ENCODE measurements around the gene MAPKAPK2. TPM values are rescaled to one million over a fixed set of nuclear protein-coding genes. Genes with fewer than 3 reads are reported as not detected.

The MAPKAPK2 gene
- total RNA-seq, 8 experiments from 2014 or later, result 29.4 to 120 (median 43.5) TPM

DNA sequence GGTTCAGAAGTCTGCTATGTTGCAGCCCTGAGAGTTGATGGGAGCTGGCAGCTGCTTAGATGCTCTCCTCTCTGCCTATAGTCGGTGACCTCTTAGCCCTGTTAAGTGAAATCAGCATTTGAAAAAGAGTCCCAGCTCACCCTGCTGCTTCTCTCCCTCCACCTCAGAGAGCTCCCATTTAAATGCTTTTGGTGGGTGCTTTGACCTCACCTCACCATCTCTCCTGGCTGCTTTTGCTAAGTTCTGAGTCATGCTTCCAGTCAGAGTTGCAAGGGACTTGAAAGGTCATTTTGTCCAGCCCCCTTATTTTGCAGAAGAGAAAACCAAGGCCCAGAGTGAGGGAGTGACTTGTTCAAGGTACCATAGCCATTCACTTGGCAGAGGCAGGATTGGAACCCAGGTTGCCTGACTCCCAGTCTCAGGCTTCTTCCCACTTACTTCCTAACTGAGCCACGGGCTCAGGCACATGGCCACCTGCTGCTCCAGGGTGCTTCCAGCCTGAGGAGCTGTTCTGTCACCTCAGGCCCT is 3.3 kb downstream of the MAPKAPK2 start:
- H3K27ac ChIP-seq, result no peak overlapping the region
- no peak for ATAC-seq (replicated peaks in 6 of 8)
- in situ Hi-C loops (cut with MboI; ENCODE audit: low pct_unique_long_range_greater_than_20kb in 2 of 9, low sequenced_read_pairs in 9 of 9, unreplicated experiment in 9 of 9), result no loop called here
- H3K4me1 ChIP-seq (replicated peaks in 1 of 2), result peaks cover 46 to 48% of the 10 kb centered on the region in 2 donors
- 5 to 100% (median 29%) methylated on average over 1 to 2 of the region's 2 CpGs; no CpG with 5 or more reads in 5 of the 10 experiments for WGBS, 10 experiments
- peak overlapping the region in 4 of 5 donors; percentile 84 to 96 (median 90) for H3K4me3 ChIP-seq

DNA sequence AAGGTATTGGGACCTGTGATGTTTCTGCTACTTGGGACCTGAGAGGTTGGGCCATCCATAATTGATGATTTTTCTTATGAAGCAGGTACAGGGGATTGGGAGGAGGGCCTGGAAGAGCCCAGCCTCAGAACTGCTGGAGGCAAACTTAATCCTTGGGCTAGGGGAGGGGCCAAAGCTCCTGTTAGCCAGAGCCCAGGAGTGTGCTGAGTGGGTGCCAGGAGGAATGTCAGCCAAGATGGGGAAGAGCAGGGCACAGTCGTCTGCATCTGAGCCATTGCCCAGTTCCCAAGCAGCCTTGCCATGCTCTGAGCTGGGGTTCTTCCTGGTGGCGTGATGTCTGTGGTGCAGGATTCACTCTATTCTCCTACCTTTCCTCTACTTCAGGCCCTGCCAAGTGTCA is 5.8 kb downstream of the MAPKAPK2 start:
- Histone ChIP-seq H3K27ac (no peak overlapping the region), H3K4me1 (replicated peaks in 1 of 2) (peaks cover 53 to 71% of the 10 kb centered on the region in 2 donors), H3K4me3 (no peak overlapping the region)
- WGBS, 10 experiments, result 64 to 100% (median 90%) methylated on average over 1 to 2 of the region's 2 CpGs; no CpG with 5 or more reads in 6 of the 10 experiments
- ATAC-seq (replicated peaks in 6 of 8), result no peak
- in situ Hi-C loops (cut with MboI; ENCODE audit: low pct_unique_long_range_greater_than_20kb in 2 of 9, low sequenced_read_pairs in 9 of 9, unreplicated experiment in 9 of 9), result no loop called here

- in situ Hi-C loops (cut with MboI; ENCODE audit: low pct_unique_long_range_greater_than_20kb in 2 of 9, low sequenced_read_pairs in 9 of 9, unreplicated experiment in 9 of 9), result no loop called here
- H3K4me1 ChIP-seq (replicated peaks in 1 of 2), result peaks cover 51 to 68% of the 10 kb centered on the region in 2 donors
- H3K4me3 ChIP-seq, result no peak overlapping the region
- no peak overlapping the region for H3K27ac ChIP-seq
- 37 to 100% (median 38%) methylated on average over 1 to 7 of the region's 8 CpGs; no CpG with 5 or more reads in 5 of the 10 experiments for WGBS, 10 experiments
- peak in 2 of 8 experiments; percentile 12 to 46 for ATAC-seq (replicated peaks in 6 of 8)
Observed at GRCh38 chr1:206691604-206692003, 6.9 kb downstream of the MAPKAPK2 start.

- H3K27ac ChIP-seq, result no peak overlapping the region
- 57 to 100% (median 81%) methylated on average over 1 to 8 of the region's 10 CpGs; no CpG with 5 or more reads in 1 of the 10 experiments for WGBS, 10 experiments
- in situ Hi-C loops (cut with MboI; ENCODE audit: low pct_unique_long_range_greater_than_20kb in 2 of 9, low sequenced_read_pairs in 9 of 9, unreplicated experiment in 9 of 9), result no loop called here
- peaks cover 36 to 54% of the 10 kb centered on the region in 2 donors for H3K4me1 ChIP-seq (replicated peaks in 1 of 2)
- ATAC-seq (replicated peaks in 6 of 8), result peak; percentile 4 to 72 (median 20)
- H3K4me3 ChIP-seq, result no peak overlapping the region
Observed at GRCh38 chr1:206693029-206693428, 8.3 kb downstream of the MAPKAPK2 start.

GRCh38 chr1:206693592-206693991 is 8.9 kb downstream of the MAPKAPK2 start:
- no peak overlapping the region for H3K4me3 ChIP-seq
- 43 to 100% (median 95%) methylated on average over 1 to 7 of the region's 7 CpGs; no CpG with 5 or more reads in 3 of the 10 experiments for WGBS, 10 experiments
- H3K4me1 ChIP-seq (replicated peaks in 1 of 2), result peaks cover 31 to 48% of the 10 kb centered on the region in 2 donors
- in situ Hi-C loops (cut with MboI; ENCODE audit: low pct_unique_long_range_greater_than_20kb in 2 of 9, low sequenced_read_pairs in 9 of 9, unreplicated experiment in 9 of 9), result no loop called here
- ATAC-seq (replicated peaks in 6 of 8), result peak in 6 of 8 experiments; percentile 3 to 68 (median 32)
- no peak overlapping the region for H3K27ac ChIP-seq

- Histone ChIP-seq H3K4me3 (no peak overlapping the region), H3K4me1 (replicated peaks in 1 of 2) (peaks cover 23 to 40% of the 10 kb centered on the region in 2 donors), H3K27ac (no peak overlapping the region)
- in situ Hi-C loops (cut with MboI; ENCODE audit: low pct_unique_long_range_greater_than_20kb in 2 of 9, low sequenced_read_pairs in 9 of 9, unreplicated experiment in 9 of 9), result no loop called here
- ATAC-seq (replicated peaks in 6 of 8), result peak in 2 of 8 experiments; percentile 6 to 17
- WGBS, 10 experiments, result 48 to 100% (median 90%) methylated on average over 1 to 10 of the region's 11 CpGs; no CpG with 5 or more reads in 1 of the 10 experiments
Observed at GRCh38 chr1:206694171-206695124, 9.7 kb downstream of the MAPKAPK2 start.

DNA sequence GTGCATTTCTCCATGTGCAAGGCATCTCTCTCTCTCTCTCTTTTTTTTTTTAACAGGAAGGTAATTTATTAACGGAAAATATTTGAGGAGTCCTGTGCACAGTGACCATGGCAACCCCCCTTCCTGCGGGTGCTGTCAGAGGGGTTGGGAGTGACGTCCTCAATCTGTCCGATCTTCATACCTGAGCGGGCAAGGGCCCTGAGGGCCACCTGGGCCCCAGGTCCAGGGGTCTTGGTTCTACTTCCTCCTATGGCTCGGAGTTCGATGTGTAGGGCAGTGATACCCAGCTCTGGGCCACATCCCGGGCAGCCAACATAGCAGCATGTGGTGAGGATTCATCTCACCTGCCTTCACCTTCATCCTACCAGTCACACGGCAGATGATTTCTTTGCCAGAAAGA is 11.0 kb downstream of the MAPKAPK2 start:
- H3K27ac ChIP-seq, result no peak overlapping the region
- no peak for ATAC-seq (replicated peaks in 6 of 8)
- 80 to 100% (median 94%) methylated on average over 1 to 9 of the region's 9 CpGs; no CpG with 5 or more reads in 1 of the 10 experiments for WGBS, 10 experiments
- peaks cover 29 to 47% of the 10 kb centered on the region in 2 donors for H3K4me1 ChIP-seq (replicated peaks in 1 of 2)
- in situ Hi-C loops (cut with MboI; ENCODE audit: low pct_unique_long_range_greater_than_20kb in 2 of 9, low sequenced_read_pairs in 9 of 9, unreplicated experiment in 9 of 9), result no loop called here
- H3K4me3 ChIP-seq, result no peak overlapping the region

GRCh38 chr1:206696812-206697585 is 12.3 kb downstream of the MAPKAPK2 start:
- Histone ChIP-seq H3K4me1 (replicated peaks in 1 of 2) (peaks cover 23 to 42% of the 10 kb centered on the region in 2 donors), H3K4me3 (no peak overlapping the region), H3K27ac (no peak overlapping the region)
- in situ Hi-C loops (cut with MboI; ENCODE audit: low pct_unique_long_range_greater_than_20kb in 2 of 9, low sequenced_read_pairs in 9 of 9, unreplicated experiment in 9 of 9), result no loop called here
- ATAC-seq (replicated peaks in 6 of 8), result no peak
- WGBS, 10 experiments, result 29 to 100% (median 73%) methylated on average over 1 to 3 of the region's 4 CpGs; no CpG with 5 or more reads in 3 of the 10 experiments

DNA sequence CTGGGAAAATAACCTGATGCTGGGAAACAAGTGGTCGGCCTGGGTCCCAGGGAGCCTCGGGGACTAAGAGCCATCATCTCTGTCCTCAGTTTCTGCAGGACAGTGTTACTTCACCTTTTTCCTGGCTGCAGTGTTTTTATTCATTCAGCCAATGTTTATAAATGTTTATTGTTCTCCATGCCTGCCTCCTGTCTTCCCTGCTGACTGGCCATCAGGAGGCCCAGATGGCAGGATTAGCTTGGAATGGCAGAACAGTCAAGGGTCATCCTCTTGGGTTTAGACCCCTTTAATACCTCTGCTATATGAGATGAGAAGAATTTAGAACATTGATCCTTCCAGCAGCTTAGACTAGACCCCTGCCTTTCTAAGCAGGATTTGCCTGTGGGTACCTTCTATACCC is 13.3 kb downstream of the MAPKAPK2 start:
- H3K4me1 ChIP-seq (replicated peaks in 1 of 2), result peaks cover 25 to 43% of the 10 kb centered on the region in 2 donors
- H3K4me3 ChIP-seq, result no peak overlapping the region
- no peak for ATAC-seq (replicated peaks in 6 of 8)
- in situ Hi-C loops (cut with MboI; ENCODE audit: low pct_unique_long_range_greater_than_20kb in 2 of 9, low sequenced_read_pairs in 9 of 9, unreplicated experiment in 9 of 9), result no loop called here
- no peak overlapping the region for H3K27ac ChIP-seq
- 88 to 100% (median 92%) methylated on average over 2 of the region's 2 CpGs; no CpG with 5 or more reads in 5 of the 10 experiments for WGBS, 10 experiments

- WGBS, 10 experiments, result 67 to 100% (median 95%) methylated on average over 1 to 7 of the region's 7 CpGs; no CpG with 5 or more reads in 2 of the 10 experiments
- in situ Hi-C loops (cut with MboI; ENCODE audit: low pct_unique_long_range_greater_than_20kb in 2 of 9, low sequenced_read_pairs in 9 of 9, unreplicated experiment in 9 of 9), result no loop called here
- Histone ChIP-seq H3K27ac (no peak overlapping the region), H3K4me1 (replicated peaks in 1 of 2) (peaks cover 30 to 43% of the 10 kb centered on the region in 2 donors), H3K4me3 (no peak overlapping the region)
- ATAC-seq (replicated peaks in 6 of 8), result no peak
Observed at GRCh38 chr1:206699000-206699586, 14.4 kb downstream of the MAPKAPK2 start.

GRCh38 chr1:206699626-206700025 is 14.9 kb downstream of the MAPKAPK2 start:
- Histone ChIP-seq H3K4me3 (no peak overlapping the region), H3K4me1 (replicated peaks in 1 of 2) (peaks cover 30 to 43% of the 10 kb centered on the region in 2 donors), H3K27ac (no peak overlapping the region)
- 49 to 91% (median 71%) methylated on average over 1 to 4 of the region's 4 CpGs for WGBS, 10 experiments
- in situ Hi-C loops (cut with MboI; ENCODE audit: low pct_unique_long_range_greater_than_20kb in 2 of 9, low sequenced_read_pairs in 9 of 9, unreplicated experiment in 9 of 9), result no loop called here
- ATAC-seq (replicated peaks in 6 of 8), result no peak

DNA sequence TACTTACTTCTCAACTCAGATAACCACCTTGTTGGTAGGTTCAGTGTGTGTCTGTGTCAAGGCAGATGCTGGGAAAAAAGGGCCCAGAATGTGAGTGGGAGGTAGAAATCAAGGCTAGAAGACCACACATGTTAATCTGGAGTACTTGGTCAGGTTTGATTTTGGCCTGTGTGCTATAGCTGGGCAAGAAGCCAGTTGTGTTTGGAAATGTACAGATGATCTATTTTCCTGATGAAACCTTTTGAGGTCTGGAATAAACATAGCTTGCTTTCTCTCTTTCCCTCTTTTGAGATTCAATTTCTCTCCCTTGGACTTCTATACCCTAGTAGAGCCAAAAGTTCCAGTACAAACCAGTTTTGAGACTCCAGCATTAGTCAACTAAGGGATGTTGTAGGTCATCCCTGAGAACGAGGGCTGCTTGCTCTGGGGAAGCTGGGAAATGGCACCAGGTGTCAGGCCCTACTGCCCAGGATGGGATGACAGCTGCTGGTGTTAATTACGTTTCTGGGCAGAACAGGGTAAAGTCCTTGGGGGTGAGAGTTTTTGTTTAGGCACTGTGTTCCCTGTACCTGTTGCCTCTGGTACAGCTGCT is 15.8 kb downstream of the MAPKAPK2 start:
- no peak overlapping the region for H3K27ac ChIP-seq
- ATAC-seq (replicated peaks in 6 of 8), result peak in 5 of 8 experiments; percentile 26 to 47 (median 32)
- whole genome bisulfite sequencing, 10 experiments, result 23 to 100% (median 46%) methylated on average over 1 to 2 of the region's 2 CpGs; no CpG with 5 or more reads in 4 of the 10 experiments
- in situ Hi-C loops (cut with MboI; ENCODE audit: low pct_unique_long_range_greater_than_20kb in 2 of 9, low sequenced_read_pairs in 9 of 9, unreplicated experiment in 9 of 9), result no loop called here
- H3K4me1 ChIP-seq (replicated peaks in 1 of 2), result peaks cover 37 to 46% of the 10 kb centered on the region in 2 donors
- no peak overlapping the region for H3K4me3 ChIP-seq

All from motor neuron (in vitro differentiated cells).